T47D (cell line): Measurements from ENCODE around the gene ERG28.
A peak's percentile ranks its signal among the peaks of the same experiment; 100 is the strongest.

Source experiments
- DNase-seq, 2 experiments: peaks; one replicate each; pipeline versions ENCODE4 v3.0.0 to v3.0.0-alpha.2; 2011 to 2012; ENCODE audit warnings: low read depth in 1 of 2, low spot score in 1 of 2
- JUND ChIP-seq: IDR thresholded peaks from 2 replicates; pipeline ENCODE4 v1.6.1; 2012; ENCODE audit warnings: low read depth
- in situ Hi-C: cut with HindIII; loops from 2 replicates; pipeline ENCODE4 v1.10.0; 2016; ENCODE audit warnings: low sequenced_read_pairs, low pct_unique_long_range_greater_than_20kb

Gene ERG28

DNA sequence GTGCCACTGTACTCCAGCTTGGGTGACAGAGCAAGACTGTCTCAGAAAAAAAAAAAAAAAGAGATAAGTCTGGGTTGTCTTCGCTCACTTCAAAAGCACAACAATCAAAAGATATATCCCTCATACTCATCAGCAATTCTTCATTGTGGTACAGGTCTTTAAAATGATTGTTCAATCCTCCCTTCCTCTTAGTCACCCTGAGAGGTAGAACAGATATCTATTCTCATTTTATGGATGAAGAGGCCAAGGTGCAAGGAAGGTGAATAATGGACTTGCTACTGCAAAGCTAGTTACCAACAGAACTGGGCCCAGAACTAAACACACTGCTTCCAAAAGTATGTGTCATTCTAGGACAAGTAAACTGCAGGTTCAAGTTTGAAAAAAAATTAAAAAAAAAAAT, 7.1 kb downstream of the ERG28 start:
- DNase-seq = no peak
- in situ Hi-C loops = no loop called here
- no peak for TF ChIP-seq JUND

DNA sequence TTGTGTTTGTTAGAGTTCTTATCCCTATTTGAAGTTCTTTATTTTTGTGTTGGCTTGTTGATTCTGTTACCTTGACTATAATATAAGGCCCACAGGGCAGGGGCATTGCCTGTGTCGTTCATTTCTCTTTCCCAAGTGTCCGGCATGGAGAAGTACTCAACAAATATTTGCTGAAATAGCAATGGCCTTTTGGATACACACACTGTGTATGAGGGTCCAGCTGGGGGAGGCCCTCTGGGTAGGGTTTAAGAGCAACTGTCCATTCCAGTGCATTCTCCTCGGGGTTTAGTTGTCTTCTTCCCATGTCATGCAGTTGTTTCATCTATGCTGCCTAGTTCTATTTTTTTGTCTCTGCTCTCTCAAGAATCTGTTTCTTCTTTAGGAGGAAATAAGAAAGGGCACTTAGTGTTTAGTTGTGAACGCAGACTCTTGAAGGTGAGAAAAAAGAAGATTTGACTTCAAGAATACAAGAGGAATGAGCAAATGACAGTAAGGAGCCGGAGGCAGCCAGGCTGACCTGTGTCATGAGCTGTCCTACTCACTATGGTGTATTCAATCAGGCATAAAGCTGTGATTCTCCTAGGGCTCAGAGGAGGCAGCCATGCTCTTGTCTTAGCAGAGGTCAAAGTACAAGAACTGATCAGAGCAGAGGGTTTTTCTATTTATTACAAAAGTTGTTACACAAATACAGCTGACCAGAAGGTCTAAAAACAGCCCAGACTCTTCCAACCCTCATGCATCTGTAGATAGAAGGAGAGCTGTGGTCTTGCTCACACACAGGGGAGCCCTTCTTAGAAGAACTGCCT, 10.2 kb downstream of the ERG28 start:
- no peak for TF ChIP-seq JUND
- in situ Hi-C loops = no loop called here
- DNase-seq = no peak

DNA sequence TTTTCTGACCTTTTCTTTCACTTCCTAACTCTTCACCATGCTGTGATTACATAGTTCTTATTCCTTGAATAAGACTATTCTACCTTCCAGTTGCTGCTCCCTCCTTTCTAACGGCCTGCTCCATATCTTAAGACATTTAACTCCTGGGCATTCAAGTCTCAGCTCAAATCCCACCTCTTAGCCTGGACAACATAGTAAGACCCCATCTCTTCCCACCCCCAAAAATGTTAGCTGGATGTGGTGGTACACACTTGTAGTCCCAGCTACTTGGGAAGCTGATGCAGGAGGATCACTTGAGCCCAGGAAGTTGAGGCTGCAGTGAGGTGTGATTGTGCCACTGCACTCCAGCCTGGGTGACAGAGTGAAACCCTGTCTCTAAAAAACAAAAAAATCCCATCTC, 10.9 kb downstream of the ERG28 start:
- no peak for TF ChIP-seq JUND
- in situ Hi-C loops = no loop called here
- no peak for DNase-seq

DNA sequence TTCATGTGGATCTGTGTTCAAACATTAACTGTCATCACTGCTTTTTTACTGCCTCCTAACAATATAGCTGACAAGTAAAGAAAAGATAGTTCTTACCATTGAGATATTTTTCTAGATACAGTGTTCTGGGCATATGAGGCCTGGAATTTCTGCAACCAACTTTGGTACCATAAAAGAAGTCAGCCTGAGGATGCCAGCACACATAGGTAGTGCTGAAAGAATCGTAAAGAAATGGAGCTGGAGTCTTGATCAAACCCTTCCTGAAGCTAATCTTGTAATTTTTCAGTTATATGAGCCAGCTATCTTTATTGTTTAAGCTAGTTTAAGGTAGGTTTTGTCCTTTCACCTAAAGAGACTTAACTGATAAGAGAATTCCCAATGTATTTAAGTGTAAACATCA, 11.3 kb downstream of the ERG28 start:
- TF ChIP-seq JUND = no peak
- in situ Hi-C loops = no loop called here
- no peak for DNase-seq

DNA sequence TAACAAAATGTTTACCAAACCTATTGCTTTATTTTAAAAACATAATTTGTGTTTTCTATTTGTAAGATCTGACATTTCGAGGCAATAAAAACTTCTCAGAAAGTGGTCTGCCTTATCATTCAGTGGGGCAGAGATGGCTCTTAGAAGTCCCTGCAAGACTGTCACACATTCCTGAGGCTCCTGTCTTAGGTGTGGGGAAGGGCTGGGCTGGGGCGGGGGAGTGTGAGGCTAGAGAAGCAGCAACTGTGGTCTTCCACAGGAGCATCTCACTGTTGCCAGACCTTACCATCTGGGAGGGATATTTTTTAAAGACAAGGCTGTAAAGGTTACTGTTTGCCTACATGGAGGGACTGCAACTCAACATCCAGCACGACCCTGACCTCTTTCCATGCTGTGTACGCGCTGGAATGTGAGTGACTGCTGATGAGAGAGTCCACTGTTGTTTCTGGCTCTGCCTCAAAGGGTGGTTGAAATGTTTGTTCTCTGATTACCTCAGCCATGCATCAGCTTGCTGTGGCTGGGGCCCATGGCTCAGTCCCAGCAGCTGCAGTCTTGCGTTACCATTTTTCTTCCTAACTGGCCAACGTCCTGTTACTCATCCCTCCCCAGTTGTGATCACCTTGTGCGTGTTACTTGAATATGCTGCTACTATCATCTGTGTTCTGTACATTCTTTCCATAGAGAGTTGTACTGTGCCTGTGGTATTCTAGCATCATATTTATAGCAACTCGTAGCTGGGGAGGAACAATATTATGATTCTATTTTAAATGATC, 12.4 kb downstream of the ERG28 start:
- in situ Hi-C loops = no loop called here
- peak; percentile 16 to 42 for DNase-seq
- no peak for TF ChIP-seq JUND

DNA sequence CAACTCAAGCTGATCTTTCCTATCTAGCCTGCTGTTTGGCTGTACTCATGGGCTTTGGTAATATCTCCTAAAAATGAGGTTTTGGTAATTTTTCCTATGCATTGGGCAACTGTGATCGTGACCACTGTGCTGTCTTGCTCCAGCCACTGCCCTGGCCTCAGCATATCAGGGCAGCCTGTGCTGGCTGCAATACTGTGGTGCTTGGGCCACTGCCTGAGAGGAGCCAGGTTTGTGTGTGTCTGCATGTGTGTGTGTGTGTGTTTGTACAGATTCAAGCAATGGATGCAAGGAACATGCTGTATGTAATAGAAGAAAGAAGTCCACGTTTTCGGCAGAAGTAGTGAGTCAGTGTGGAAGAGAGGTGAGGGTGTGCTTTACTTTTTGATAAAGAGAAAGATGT, 13.0 kb downstream of the ERG28 start:
- no peak for TF ChIP-seq JUND
- in situ Hi-C loops = no loop called here
- no peak for DNase-seq

DNA sequence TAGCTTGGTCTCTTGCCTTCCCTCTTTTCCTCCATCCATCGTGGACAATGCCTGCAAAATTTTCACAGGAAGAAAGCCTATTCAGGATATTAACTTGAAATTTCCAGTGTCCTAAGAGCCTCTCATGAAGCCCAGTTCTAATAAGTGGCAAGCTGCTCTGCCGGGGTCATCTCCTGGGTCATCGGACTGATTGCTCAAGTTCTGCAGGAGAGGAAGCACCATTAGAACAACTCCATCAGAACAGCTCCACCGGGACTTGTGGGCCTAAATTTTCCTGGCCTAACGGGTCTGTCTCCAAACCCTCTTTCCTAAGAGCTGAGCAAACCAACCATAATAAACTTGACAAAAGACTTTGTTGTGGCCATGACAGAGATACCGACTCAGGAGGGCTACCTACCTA, 13.9 kb downstream of the ERG28 start:
- no peak for TF ChIP-seq JUND
- in situ Hi-C loops = no loop called here
- DNase-seq = no peak

DNA sequence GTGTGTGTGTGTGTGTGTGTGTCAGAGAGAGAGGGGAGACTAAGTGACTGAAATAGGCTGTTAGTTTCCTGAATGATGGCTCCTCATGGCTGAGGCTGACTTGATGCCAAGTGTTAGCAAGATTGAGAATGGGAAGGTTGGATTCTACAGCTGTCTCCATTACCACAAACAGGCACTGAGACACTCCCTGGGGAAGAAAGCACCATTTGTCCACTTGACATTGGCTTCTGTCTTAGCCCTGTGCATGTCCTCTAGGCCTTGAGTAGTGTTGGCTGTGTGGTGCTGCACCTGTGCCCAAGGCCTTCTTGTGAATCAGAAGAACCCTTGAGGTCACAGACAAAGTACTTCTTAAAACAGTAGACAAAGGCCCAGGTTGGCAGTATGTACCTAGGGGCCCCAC, 15.6 kb downstream of the ERG28 start:
- DNase-seq = no peak
- no peak for TF ChIP-seq JUND
- in situ Hi-C loops = no loop called here

DNA sequence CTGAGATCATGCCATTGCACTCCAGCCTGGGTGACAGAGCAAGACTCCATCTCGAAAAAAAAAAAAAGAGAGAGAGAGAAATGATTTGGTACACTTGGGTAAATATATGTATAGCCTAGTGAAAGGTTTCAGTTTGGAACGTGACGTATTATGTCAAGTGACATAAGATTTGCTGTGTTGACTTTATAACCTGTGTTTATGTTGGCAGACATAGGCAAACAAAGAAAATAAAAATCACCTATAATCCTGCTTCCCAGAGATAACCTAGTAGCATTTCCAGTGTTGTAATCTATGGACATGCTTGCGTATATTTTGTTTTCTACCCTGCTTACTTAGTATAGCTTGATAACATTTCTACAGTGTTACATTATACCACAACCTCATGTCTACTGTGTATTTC, 16.7 kb downstream of the ERG28 start:
- in situ Hi-C loops = no loop called here
- DNase-seq = no peak

DNA sequence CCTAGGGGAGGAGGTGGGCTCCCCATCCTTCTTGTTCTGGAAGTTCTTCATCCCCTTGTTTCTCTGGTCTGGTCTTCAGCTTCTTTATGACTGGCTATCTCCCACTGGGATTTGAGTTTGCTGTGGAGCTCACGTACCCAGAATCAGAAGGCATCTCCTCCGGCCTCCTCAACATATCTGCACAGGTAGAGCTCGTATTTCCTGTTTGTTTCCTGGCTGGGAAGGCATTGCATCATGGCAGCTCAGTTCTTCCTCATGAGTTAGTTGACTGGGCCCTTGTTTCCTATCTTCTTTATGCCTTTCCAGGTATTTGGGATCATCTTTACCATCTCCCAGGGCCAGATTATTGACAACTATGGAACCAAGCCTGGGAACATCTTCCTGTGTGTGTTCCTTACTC, 19.8 kb downstream of the ERG28 start:
- no peak for TF ChIP-seq JUND
- in situ Hi-C loops = no loop called here

More for the DNA sequence above, 16.7 kb downstream of the ERG28 start:
- TF ChIP-seq JUND = no peak

DNA sequence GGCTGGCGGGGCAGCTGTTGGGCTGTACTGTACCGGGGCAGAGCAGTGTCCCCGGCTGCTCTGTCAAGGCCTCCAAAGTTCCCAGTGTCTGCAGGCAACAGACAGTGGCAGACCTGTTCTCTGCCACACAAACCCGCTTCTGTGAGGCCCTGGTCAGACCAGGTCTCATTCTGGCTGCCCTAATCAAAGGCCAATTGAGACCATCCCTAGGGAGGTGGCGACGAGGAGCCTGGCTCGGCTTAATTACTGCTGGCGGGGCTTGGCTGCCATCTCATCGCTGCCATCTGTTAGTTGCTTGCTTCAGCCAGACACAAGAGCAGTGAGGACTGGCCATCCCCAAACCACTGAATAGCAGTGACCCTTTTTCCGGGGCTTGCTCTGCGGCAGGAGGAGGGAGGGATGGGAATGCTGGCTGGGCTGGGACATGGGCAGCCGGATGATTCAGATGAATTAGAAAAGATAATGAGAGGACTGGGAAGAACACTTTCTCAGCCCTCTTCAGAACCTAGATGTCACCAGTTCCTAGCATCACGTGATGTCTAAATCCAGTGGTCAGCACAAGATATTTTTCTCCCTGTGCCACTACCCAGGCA, 24.5 kb downstream of the ERG28 start:
- in situ Hi-C loops = no loop called here
- DNase-seq = no peak
- TF ChIP-seq JUND = no peak

More for the DNA sequence above, 19.8 kb downstream of the ERG28 start:
- DNase-seq = peak; percentile 41 to 75

DNA sequence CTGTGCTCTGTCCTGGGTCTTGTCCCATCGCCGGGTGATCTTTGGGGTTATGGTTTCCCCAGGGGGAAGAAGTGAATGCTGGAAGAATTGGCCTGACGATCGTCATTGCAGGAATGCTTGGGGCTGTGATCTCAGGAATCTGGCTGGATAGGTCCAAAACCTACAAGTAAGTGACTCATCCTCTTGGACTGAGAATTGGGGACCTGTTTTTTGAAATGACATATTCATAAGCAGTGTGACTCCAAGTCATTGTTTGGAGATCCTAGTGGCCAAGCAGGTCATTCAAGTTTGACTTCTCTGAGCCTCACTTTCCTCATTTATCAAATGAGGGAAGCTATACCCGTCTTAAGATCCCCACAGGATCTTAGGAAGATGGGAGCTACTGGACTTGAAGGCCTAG, 25.8 kb downstream of the ERG28 start:
- DNase-seq = peak; percentile 51 to 87
- in situ Hi-C loops = no loop called here
- 0 out of 2 replicates have a peak, but pooled peaks have one; percentile 25 for TF ChIP-seq JUND

DNA sequence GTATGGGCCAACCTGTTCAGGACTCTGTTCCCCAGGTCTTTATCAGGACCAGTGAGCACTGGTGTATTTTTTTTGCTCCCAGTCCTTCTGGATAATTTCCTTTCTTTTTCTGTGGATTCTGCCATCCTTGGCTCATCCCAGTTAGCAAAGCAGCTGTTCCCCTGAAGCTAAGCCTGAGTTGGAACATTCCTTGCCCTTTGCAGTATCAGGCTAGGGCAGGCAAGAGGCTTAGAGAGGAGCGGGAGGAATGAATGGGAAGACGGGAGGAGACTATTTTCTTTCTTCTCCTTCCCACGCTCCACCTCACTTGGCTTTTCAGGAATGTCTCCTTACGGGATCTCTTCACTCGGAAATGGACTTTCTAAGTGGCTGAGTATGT, 29.2 kb downstream of the ERG28 start:
- no peak for DNase-seq
- in situ Hi-C loops = no loop called here
- TF ChIP-seq JUND = no peak
